Fibroblast of pulmonary artery (primary cell): ENCODE data around the gene RGP1.
A peak's percentile ranks its signal among the peaks of the same experiment; 100 is the strongest.

ENCODE experiments used
- DNase-seq: peaks from one replicate; pipeline ENCODE4 v3.0.0-alpha.2; 2010; ENCODE audit warnings: low read depth
- H3K4me3 ChIP-seq: replicated peaks from 2 replicates; pipeline ENCODE4 v1.5.1; 2011; ENCODE audit warnings: low read depth, mild to moderate bottlenecking, control low read depth, low read length, moderate library complexity
- CTCF ChIP-seq: IDR thresholded peaks from 2 replicates; pipeline ENCODE4 v1.5.1; 2011; ENCODE audit warnings: mild to moderate bottlenecking, control low read depth, low read length, inconsistent platforms; ENCODE audit errors: missing control alignments

The RGP1 gene

GRCh38 chr9:35792024-35792813 lies 43.1 kb downstream of the RGP1 start:
- TF ChIP-seq CTCF = no peak
- DNase-seq = no peak
- peak overlapping the region; percentile 57 for H3K4me3 ChIP-seq

- peak overlapping the region; percentile 27 for H3K4me3 ChIP-seq
- DNase-seq = no peak
- no peak for TF ChIP-seq CTCF
Measured at GRCh38 chr9:35792826-35793225, 43.7 kb downstream of the RGP1 start.

GRCh38 chr9:35793461-35793860 lies 44.4 kb downstream of the RGP1 start:
- H3K4me3 ChIP-seq = peak overlapping the region; percentile 27
- no peak for TF ChIP-seq CTCF
- DNase-seq = no peak

GRCh38 chr9:35795695-35796094 lies 46.6 kb downstream of the RGP1 start:
- H3K4me3 ChIP-seq = no peak overlapping the region
- DNase-seq = no peak
- no peak for TF ChIP-seq CTCF

GRCh38 chr9:35797311-35798109 lies 48.4 kb downstream of the RGP1 start:
- DNase-seq = no peak
- no peak overlapping the region for H3K4me3 ChIP-seq
- TF ChIP-seq CTCF = no peak

- DNase-seq = peak; percentile 29
- no peak for TF ChIP-seq CTCF
Measured at GRCh38 chr9:35798658-35799374, 49.7 kb downstream of the RGP1 start.

More at GRCh38 chr9:35798658-35799374, 49.7 kb downstream of the RGP1 start:
- H3K4me3 ChIP-seq = no peak overlapping the region
